Right lobe of liver (tissue), 6 donors: ENCODE data around the gene ANO9. TPM values are rescaled to one million over a fixed set of nuclear protein-coding genes. Genes with fewer than 3 reads are reported as not detected.
"Not testable (repeated sequence)": the region's sequence is repeated elsewhere in the genome, so short reads cannot be mapped to it uniquely, and the experiment has no call there.

Experiments used
- ATAC-seq, 4 donors: fragments of 200-7000 bp; cut with Tn5 transposase; one replicate each; pipeline ENCODE4 v1.9.1; 2020; ENCODE audit warnings: mild to moderate bottlenecking in 4 of 4, moderate library complexity in 4 of 4
- DNase-seq, 3 donors: peaks; one replicate each; pipeline ENCODE4 v3.0.0-alpha.2; 2020
- H3K27ac ChIP-seq, 3 donors: fragments of 200-600 bp; one replicate each; pipeline ENCODE4 v1.8.0; 2022
- H3K27me3 ChIP-seq, 2 donors: fragments of 200-600 bp; one replicate each; pipeline ENCODE4 v1.8.0; 2022
- H3K36me3 ChIP-seq, 4 donors: fragments of 200-600 bp; sonication (generic) in 1 of 4; one replicate each; pipeline versions ENCODE4 v1.5.1 to v1.8.0; 2017 to 2022; ENCODE audit warnings: control low read depth in 1 of 4
- H3K4me1 ChIP-seq, 4 donors: fragments of 200-600 bp; sonication (generic) in 1 of 4; one replicate each; pipeline versions ENCODE4 v1.5.1 to v1.8.0; 2017 to 2022; ENCODE audit warnings: control low read depth in 1 of 4
- H3K4me3 ChIP-seq, 3 donors: fragments of 200-600 bp; one replicate each; pipeline ENCODE4 v1.8.0; 2022
- H3K9me3 ChIP-seq, 4 donors: fragments of 200-600 bp; sonication (generic) in 1 of 4; one replicate each; pipeline versions ENCODE4 v1.5.1 to v1.8.0; 2017 to 2022; ENCODE audit warnings: control low read depth in 1 of 4
- POLR2A ChIP-seq: fragments of 450-650 bp; IDR thresholded peaks from one replicate; pipeline ENCODE4 v1.6.1; 2017; ENCODE audit warnings: antibody characterized with exemption, mild to moderate bottlenecking
- WGBS: methylation state at CpG from one replicate; pipeline ENCODE4 v1.1.6; 2018; ENCODE audit warnings: low coverage, low lambda C conversion rate; ENCODE audit not compliant: insufficient coverage; ENCODE audit errors: missing lambda C conversion rate; 5-methylcytosine and 5-hydroxymethylcytosine counted together
- intact Hi-C, 2 donors: fragments of 100-400 bp; cut with DNase I; formaldehyde crosslinking; loops; one replicate each; pipeline versions ENCODE4 v1.11.2 to v1.14.1; 2022
- total RNA-seq, 6 experiments: library from RNA; depleted of rRNA in 2 of 6; stranded (reverse); fragments of >200 nt in 2 of 6; fragmentation: NEBNext Ultra II Directional in 3 of 6; extraction: Animal tissue kit (Norgen Biotek cat#: 25700) in 3 of 6; gene quantifications; one replicate each; pipeline versions ENCODE4 v1.1.0 to v1.2.4, GENCODE V29; 2016 to 2023
- TF ChIP-seq, protein P1 (sequence below), 4 donors: fragments of 200-600 bp in 3 of 4; fragments of 450-650 bp in 1 of 4; IDR thresholded peaks; one replicate each; pipeline versions ENCODE4 v1.5.1 to v1.8.0; 2016 to 2022; ENCODE audit warnings: antibody characterized with exemption in 4 of 4, mild to moderate bottlenecking in 2 of 4
- donor health status: DM: no; HTN: yes; CAD: no.
- donor health status: DM: no; HTN: no; CAD: no.
- donor health status: DM: no; HTN: no; CAD: no.
- donor health status: DM: no; HTN: yes; CAD: no.
- donor health status: DM: no; HTN: yes; CAD: no.

ANO9 gene
- total RNA-seq, 6 experiments from 2014 or later = 0.09 to 1.0 (median 0.28) TPM; not detected in 1

DNA sequence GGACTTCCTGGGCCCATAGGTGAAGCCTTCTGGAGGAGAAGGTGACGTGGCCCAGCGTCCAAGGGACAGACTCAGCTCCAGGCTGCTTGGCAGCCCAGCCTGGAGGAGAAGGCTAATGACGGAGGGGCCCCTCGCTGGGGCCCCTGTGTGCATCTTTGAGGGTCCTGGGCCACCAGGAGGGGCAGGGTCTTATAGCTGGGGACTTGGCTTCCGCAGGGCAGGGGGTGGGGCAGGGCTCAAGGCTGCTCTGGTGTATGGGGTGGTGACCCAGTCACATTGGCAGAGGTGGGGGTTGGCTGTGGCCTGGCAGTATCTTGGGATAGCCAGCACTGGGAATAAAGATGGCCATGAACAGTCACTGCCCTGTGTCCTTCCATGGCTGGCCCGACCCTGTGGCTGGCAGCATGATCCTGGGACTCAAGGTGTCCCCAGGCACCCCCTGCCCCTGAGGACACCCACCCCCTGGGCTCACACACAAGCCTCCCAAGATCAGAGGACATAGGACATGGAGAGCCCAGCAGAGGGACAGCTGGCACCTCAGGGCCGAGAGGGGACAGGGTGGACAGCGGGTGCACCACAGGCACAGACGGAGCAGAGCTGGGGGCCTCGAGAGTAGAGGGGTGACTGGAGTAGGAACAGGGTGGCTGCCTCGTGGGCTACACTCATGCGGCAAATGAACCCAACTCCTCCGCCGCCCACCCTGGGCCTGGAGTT lies 37.1 kb downstream of the ANO9 start:
- peaks cover 0 to 37% (median 17%) of the 10 kb centered on the region in 4 donors for H3K4me1 ChIP-seq
- H3K27me3 ChIP-seq = no peaks in the 10 kb centered on the region
- peak in 2 of 3 donors; percentile 47 to 52 for DNase-seq
- WGBS = 90% methylated on average over 2 of the region's 14 CpGs
- TF ChIP-seq, protein P1, sequence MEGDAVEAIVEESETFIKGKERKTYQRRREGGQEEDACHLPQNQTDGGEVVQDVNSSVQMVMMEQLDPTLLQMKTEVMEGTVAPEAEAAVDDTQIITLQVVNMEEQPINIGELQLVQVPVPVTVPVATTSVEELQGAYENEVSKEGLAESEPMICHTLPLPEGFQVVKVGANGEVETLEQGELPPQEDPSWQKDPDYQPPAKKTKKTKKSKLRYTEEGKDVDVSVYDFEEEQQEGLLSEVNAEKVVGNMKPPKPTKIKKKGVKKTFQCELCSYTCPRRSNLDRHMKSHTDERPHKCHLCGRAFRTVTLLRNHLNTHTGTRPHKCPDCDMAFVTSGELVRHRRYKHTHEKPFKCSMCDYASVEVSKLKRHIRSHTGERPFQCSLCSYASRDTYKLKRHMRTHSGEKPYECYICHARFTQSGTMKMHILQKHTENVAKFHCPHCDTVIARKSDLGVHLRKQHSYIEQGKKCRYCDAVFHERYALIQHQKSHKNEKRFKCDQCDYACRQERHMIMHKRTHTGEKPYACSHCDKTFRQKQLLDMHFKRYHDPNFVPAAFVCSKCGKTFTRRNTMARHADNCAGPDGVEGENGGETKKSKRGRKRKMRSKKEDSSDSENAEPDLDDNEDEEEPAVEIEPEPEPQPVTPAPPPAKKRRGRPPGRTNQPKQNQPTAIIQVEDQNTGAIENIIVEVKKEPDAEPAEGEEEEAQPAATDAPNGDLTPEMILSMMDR (IDR thresholded peaks at IDR 0.05) = no peak
- no peak for TF ChIP-seq POLR2A
- no peaks in the 10 kb centered on the region for H3K9me3 ChIP-seq
- ATAC-seq = no peak
- no peaks in the 10 kb centered on the region for H3K36me3 ChIP-seq
- H3K4me3 ChIP-seq = no peak overlapping the region
- H3K27ac ChIP-seq = no peak overlapping the region
- intact Hi-C loops = loop anchor here (5.0 to 10.0 kb wide), 3 partner anchors 38 to 120 kb away; partner anchors contain the start of genes ANO9 (in 1 of the 2) and PTDSS2 (in 1 of the 2)

DNA sequence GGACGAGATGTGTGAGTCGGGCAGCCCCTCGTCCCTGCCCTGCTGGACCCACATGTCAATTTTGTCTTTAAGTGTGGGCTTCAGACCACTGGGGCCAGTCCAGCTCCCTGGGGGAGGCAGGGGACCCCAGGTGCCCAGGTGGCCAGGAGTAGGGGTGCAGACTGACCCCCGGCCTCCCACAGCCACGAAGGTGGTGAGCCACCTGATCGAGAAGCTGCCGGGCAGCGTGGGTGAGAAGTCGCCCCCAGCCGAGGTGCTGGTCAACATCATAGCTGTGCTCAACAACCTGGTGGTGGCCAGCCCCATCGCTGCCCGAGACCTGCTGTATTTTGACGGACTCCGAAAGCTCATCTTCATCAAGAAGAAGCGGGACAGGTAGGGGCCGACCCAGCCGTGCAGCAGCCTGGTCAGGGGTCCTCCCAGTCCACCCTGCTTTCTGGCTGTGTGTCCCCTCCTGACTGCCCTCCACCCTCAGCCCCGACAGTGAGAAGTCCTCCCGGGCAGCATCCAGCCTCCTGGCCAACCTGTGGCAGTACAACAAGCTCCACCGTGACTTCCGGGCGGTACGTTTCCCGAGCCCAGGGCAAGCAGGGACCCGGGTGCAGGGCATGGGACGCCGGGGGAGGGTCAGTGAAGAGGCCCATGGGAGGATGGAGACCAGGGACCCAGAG lies 37.9 kb downstream of the ANO9 start:
- Histone ChIP-seq H3K4me1 (peaks cover 0 to 30% (median 13%) of the 10 kb centered on the region in 4 donors), H3K27ac (no peak overlapping the region), H3K27me3 (no peaks in the 10 kb centered on the region), H3K36me3 (no peaks in the 10 kb centered on the region), H3K9me3 (no peaks in the 10 kb centered on the region), H3K4me3 (no peak overlapping the region)
- DNase-seq (peak in 2 of 3 donors; percentile 48 to 53), ATAC-seq (no peak)
- no CpG with 5 or more reads among the region's 27 CpGs for WGBS
- intact Hi-C loops = loop anchor here in 1 of 2 donors (10.0 kb wide), 2 partner anchors 51 to 121 kb away; partner anchors contain the start of gene PTDSS2
- no peak for TF ChIP-seq POLR2A
- TF ChIP-seq, protein P1 (IDR thresholded peaks at IDR 0.05) = no peak

DNA sequence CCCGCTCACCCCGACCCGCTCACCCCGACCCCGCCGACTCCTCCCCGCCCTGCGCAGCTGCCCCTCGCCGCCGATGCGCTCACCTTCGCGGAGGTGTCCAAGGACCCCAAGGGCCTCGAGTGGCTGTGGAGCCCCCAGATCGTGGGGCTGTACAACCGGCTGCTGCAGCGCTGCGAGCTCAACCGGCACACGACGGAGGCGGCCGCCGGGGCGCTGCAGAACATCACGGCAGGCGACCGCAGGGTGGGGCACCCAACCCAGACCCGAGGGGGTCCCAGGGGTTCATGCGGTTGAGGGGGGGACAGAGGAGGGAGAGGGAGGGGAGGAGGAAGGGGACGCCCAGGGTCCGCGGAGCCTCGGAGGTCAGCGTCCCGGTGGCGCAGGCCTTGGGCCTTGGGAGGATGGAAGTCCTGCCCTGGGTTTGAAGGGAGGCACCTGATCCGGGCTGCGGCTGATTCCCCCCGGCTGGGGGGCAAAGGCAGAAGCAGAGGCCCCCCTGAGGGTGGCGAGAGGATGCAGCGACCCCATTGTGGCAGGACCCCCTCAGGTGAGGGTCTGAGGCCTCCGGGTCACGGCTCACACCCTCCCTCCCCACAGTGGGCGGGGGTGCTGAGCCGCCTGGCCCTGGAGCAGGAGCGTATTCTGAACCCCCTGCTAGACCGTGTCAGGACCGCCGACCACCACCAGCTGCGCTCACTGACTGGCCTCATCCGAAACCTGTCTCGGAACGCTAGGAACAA lies 38.6 kb downstream of the ANO9 start:
- Histone ChIP-seq H3K27me3 (no peaks in the 10 kb centered on the region), H3K27ac (no peak overlapping the region), H3K4me3 (no peak overlapping the region), H3K4me1 (peaks cover 0 to 23% (median 10%) of the 10 kb centered on the region in 4 donors), H3K9me3 (no peaks in the 10 kb centered on the region), H3K36me3 (no peaks in the 10 kb centered on the region)
- 81% methylated on average over 14 of the region's 55 CpGs for WGBS
- intact Hi-C loops = loop anchor here in 1 of 2 donors (10.0 kb wide), 2 partner anchors 52 to 122 kb away; partner anchors contain the start of gene PTDSS2
- DNase-seq (peak in 2 of 3 donors; percentile 42 to 57), ATAC-seq (no peak)
- TF ChIP-seq, protein P1 (IDR thresholded peaks at IDR 0.05) = no peak
- TF ChIP-seq POLR2A = no peak

DNA sequence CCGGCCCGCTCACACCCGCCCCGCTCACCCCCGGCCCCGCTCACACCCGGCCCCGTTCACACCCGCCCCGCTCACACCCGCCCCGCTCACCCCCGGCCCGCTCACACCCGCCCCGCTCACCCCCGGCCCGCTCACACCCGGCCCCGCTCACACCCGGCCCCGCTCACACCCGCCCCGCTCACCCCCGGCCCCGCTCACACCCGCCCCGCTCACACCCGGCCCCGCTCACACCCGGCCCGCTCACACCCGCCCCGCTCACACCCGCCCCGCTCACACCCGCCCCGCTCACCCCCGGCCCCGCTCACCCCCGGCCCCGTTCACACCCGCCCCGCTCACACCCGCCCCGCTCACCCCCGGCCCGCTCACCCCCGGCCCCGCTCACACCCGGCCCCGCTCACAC lies 40.6 kb downstream of the ANO9 start:
- H3K9me3 ChIP-seq, ATAC-seq, H3K36me3 ChIP-seq, DNase-seq, H3K27me3 ChIP-seq, H3K4me3 ChIP-seq, H3K27ac ChIP-seq, H3K4me1 ChIP-seq: not testable (repeated sequence)
- WGBS = 91% methylated on average over 9 of the region's 52 CpGs
- intact Hi-C loops = loop anchor here in 1 of 2 donors (10.0 kb wide), 2 partner anchors 54 to 124 kb away; partner anchors contain the start of gene PTDSS2
